ENCODE measurements around the gene CEND1.

CEND1 gene

DNA sequence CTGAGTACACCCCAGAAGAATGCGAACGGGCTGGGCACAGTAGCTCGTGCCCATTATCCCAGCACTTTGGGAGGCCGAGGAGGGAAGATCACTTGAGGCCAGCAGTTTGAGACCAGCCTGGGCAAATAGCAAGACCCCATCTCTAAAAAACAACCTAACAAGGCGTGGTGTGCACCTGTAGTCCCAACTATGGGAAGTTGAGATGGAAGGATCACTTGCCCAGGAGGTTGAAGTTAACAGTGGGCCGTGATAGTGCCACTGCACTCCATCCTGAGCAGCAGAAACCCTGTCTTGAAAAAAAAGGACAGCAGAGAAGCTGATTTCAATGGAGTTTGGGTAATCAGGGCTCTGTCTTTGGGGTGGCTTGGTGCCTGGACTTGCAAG, 23.2 kb upstream of the CEND1 start:
- H3K79me2 ChIP-seq (ENCODE audit: insufficient read depth, low read length) = peaks cover 40% of the 10 kb centered on the region
- no peak overlapping the region for H3K4me3 ChIP-seq (ENCODE audit: low read depth in 1 of 2, low read length in 2 of 2)
- no peak overlapping the region for H3K9ac ChIP-seq (ENCODE audit: low read depth, low read length)
- H3K36me3 ChIP-seq (ENCODE audit: insufficient read depth, low read length) = peaks cover 39% of the 10 kb centered on the region
- DNase-seq = no peak
- ATAC-seq (ENCODE audit: insufficient read depth, low read depth) = no peak
- TF ChIP-seq EZH2 (IDR thresholded peaks at IDR 0.05; ENCODE audit: borderline replicate concordance, low read depth, low read length, severe bottlenecking) (no peak), CTCF (IDR thresholded peaks at IDR 0.05; ENCODE audit: borderline replicate concordance, extremely low read depth, low read length, poor library complexity, severe bottlenecking) (no peak)
- no peaks in the 10 kb centered on the region for H3K27me3 ChIP-seq (ENCODE audit: insufficient read depth, low read length, poor library complexity)
- peaks cover 45% of the 10 kb centered on the region for H4K20me1 ChIP-seq (ENCODE audit: insufficient read depth, low read length)
- no peak overlapping the region for H3K27ac ChIP-seq (ENCODE audit: low read length)
- no peak overlapping the region for H2AFZ ChIP-seq (ENCODE audit: low read depth, low read length)
- H3K9me3 ChIP-seq (ENCODE audit: insufficient read depth, low read length, severe bottlenecking) = no peaks in the 10 kb centered on the region
- peaks cover 32% of the 10 kb centered on the region for H3K4me1 ChIP-seq (ENCODE audit: insufficient read depth, low read length)
- no peak overlapping the region for H3K4me2 ChIP-seq (ENCODE audit: insufficient read depth, low read length)

GRCh38 chr11:812390-812789, 22.5 kb upstream of the CEND1 start:
- H3K4me1 ChIP-seq (ENCODE audit: insufficient read depth, low read length) = peaks cover 38% of the 10 kb centered on the region
- H3K36me3 ChIP-seq (ENCODE audit: insufficient read depth, low read length) = peaks cover 39% of the 10 kb centered on the region
- H3K4me2 ChIP-seq (ENCODE audit: insufficient read depth, low read length) = peak overlapping the region; percentile 74; the same call in 1 of the 2 replicates
- peaks cover 47% of the 10 kb centered on the region for H3K79me2 ChIP-seq (ENCODE audit: insufficient read depth, low read length)
- no peak overlapping the region for H2AFZ ChIP-seq (ENCODE audit: low read depth, low read length)
- DNase-seq (no peak), ATAC-seq (ENCODE audit: insufficient read depth, low read depth) (no peak)
- H4K20me1 ChIP-seq (ENCODE audit: insufficient read depth, low read length) = peaks cover 45% of the 10 kb centered on the region
- H3K9me3 ChIP-seq (ENCODE audit: insufficient read depth, low read length, severe bottlenecking) = no peaks in the 10 kb centered on the region
- no peaks in the 10 kb centered on the region for H3K27me3 ChIP-seq (ENCODE audit: insufficient read depth, low read length, poor library complexity)
- H3K9ac ChIP-seq (ENCODE audit: low read depth, low read length) = no peak overlapping the region; the same call in 1 of the 2 replicates
- no peak overlapping the region for H3K27ac ChIP-seq (ENCODE audit: low read length)
- TF ChIP-seq CTCF (IDR thresholded peaks at IDR 0.05; ENCODE audit: borderline replicate concordance, extremely low read depth, low read length, poor library complexity, severe bottlenecking) (no peak), EZH2 (IDR thresholded peaks at IDR 0.05; ENCODE audit: borderline replicate concordance, low read depth, low read length, severe bottlenecking) (no peak)
- H3K4me3 ChIP-seq (ENCODE audit: low read depth in 1 of 2, low read length in 2 of 2) = peak overlapping the region in 1 of 2 experiments; percentile 79; a peak in 1 of 4 replicates

- H3K9me3 ChIP-seq (ENCODE audit: insufficient read depth, low read length, severe bottlenecking) = no peaks in the 10 kb centered on the region
- DNase-seq (no peak), ATAC-seq (ENCODE audit: insufficient read depth, low read depth) (no peak)
- peaks cover 45% of the 10 kb centered on the region for H4K20me1 ChIP-seq (ENCODE audit: insufficient read depth, low read length)
- peak overlapping the region; percentile 74 for H3K4me2 ChIP-seq (ENCODE audit: insufficient read depth, low read length)
- peak overlapping the region; percentile 98; the same call in 1 of the 2 replicates for H3K27ac ChIP-seq (ENCODE audit: low read length)
- no peak overlapping the region for H2AFZ ChIP-seq (ENCODE audit: low read depth, low read length)
- peak overlapping the region; percentile 60 to 79; a peak in 3 of 4 replicates for H3K4me3 ChIP-seq (ENCODE audit: low read depth in 1 of 2, low read length in 2 of 2)
- H3K79me2 ChIP-seq (ENCODE audit: insufficient read depth, low read length) = peaks cover 50% of the 10 kb centered on the region
- peak overlapping the region; percentile 84 for H3K9ac ChIP-seq (ENCODE audit: low read depth, low read length)
- no peaks in the 10 kb centered on the region for H3K27me3 ChIP-seq (ENCODE audit: insufficient read depth, low read length, poor library complexity)
- H3K36me3 ChIP-seq (ENCODE audit: insufficient read depth, low read length) = peaks cover 39% of the 10 kb centered on the region
- TF ChIP-seq EZH2 (IDR thresholded peaks at IDR 0.05; ENCODE audit: borderline replicate concordance, low read depth, low read length, severe bottlenecking) (no peak), CTCF (IDR thresholded peaks at IDR 0.05; ENCODE audit: borderline replicate concordance, extremely low read depth, low read length, poor library complexity, severe bottlenecking) (no peak)
- H3K4me1 ChIP-seq (ENCODE audit: insufficient read depth, low read length) = peaks cover 38% of the 10 kb centered on the region
These were observed 21.8 kb upstream of the CEND1 start for GRCh38 chr11:811446-812245.

Data from DND-41 (cell line).